ENCODE measurements around the gene PEX13.

GRCh38 chr2:60992985-60993392 is 24.5 kb upstream of the PEX13 start:
- TF ChIP-seq POLR2A (IDR thresholded peaks at IDR 0.05; ENCODE audit: low read depth, low read length) (no peak), POLR2AphosphoS5 (IDR thresholded peaks at IDR 0.05; ENCODE audit: low read depth, low read length) (no peak), TAF1 (IDR thresholded peaks at IDR 0.05; ENCODE audit: borderline replicate concordance, low read depth, low read length) (no peak)
